Limb (tissue), 2 donors: Measurements from ENCODE around the gene SPON2.

Experiments used
- DNase-seq, 2 donors: peaks; one replicate each; pipeline ENCODE4 v3.0.0-alpha.2; 2016; ENCODE audit errors: extremely low spot score in 2 of 2

Gene SPON2

DNA sequence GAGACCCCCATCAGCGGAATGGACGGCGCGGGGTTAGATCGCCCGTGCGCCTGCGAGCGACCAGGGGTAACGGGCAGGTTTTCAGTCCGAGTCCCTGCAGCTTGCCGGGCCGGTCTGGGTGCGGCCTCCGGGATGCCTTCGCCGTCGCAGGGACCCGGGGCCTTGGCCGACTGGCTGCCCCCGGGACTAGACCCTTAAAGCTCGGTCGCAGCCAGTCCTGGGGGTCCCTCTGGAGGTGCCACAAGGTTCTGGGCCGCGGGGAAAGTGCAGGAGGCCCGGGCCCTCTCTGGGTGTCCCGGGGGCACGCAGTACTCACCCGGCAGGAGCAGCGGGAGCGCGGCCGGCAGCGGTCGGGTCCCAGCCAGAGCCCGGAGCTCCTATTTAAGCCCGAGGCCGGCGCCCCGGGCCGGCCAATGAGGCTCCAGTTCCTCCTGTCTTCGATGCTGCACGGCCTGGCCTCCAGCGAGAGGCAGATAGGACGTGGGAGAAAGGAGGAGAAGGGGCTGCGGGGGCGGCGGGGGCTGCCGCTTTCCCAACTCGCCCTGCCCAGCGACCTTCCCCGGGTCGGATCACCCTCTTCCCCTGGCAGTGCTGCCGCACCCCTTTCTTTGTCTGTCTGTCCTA, at the start of gene SPON2:
Gene SPON2, minus strand, starts transcription at position 356 of the 624 bp plus-strand sequence.
- no peak for DNase-seq

DNA sequence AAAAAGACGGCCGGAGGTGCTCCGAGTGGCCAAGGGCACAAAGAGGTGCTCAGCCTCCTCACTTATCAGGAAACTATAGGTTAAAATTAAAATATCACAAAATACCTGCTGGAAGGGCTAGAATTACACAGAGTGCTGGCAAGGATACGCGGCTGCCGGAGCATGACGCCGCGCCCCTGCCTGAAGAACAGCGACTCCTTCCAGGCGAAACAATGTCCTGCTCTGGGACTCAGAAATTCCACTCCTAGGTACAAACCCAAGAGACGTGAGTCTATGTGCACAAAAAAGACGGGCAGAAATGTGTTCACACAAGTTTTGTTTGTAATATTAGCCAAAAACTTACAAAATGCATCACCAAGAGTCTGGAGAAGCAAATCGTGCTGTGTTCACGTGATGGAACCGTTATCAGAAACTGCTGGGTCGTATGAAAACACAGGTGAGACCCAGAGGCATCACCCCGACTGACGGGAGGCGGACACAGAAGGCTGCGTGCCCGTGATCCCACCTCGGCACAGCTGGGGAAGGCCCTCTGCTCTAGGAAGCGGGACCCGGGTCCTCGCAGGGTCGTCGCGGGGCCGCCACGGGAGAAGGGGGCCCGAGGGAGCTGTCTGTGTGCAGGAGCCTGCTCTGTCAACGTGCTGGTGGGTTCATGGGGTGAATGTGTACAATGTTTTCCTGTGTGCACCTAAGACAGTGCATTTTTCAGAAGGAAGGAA, 48.9 kb upstream of the SPON2 start:
- no peak for DNase-seq

DNA sequence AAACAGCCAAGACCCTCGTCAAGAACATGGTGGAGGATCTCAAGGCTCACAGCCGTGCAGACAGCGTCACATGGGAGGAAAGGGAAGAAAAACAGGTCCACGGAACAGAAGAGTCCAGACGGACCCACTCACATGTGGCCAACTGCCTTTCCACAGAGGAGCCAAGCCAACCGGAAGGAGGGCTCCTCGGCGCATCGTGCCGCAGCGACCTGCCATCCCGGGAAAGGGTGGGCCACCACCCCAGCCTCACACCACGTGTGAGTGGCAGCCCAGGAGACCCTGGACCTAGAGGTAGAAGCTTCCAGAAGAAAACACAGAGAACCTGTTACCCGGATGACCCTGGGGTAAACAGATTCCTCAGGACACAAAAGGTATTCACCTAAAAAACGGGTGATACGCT, 48.2 kb upstream of the SPON2 start:
- no peak for DNase-seq

DNA sequence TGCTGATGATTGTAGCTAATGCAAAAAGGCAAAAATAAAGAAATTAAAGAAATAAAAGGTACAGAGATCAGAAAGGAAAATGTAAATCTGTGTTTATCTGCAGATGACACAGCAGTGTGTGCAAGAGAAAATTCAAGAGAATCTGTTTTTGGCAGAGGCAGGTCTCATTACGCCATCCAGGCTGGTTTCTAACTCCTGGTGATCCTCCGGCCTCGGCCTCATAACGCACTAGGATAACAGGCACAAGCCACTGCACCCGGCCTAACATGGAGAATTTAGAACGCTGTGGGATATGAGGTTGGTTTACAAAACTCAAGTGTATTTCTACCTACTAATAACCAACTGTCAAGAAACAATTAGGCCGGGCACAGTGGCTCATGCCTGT, 47.2 kb upstream of the SPON2 start:
- DNase-seq = no peak

DNA sequence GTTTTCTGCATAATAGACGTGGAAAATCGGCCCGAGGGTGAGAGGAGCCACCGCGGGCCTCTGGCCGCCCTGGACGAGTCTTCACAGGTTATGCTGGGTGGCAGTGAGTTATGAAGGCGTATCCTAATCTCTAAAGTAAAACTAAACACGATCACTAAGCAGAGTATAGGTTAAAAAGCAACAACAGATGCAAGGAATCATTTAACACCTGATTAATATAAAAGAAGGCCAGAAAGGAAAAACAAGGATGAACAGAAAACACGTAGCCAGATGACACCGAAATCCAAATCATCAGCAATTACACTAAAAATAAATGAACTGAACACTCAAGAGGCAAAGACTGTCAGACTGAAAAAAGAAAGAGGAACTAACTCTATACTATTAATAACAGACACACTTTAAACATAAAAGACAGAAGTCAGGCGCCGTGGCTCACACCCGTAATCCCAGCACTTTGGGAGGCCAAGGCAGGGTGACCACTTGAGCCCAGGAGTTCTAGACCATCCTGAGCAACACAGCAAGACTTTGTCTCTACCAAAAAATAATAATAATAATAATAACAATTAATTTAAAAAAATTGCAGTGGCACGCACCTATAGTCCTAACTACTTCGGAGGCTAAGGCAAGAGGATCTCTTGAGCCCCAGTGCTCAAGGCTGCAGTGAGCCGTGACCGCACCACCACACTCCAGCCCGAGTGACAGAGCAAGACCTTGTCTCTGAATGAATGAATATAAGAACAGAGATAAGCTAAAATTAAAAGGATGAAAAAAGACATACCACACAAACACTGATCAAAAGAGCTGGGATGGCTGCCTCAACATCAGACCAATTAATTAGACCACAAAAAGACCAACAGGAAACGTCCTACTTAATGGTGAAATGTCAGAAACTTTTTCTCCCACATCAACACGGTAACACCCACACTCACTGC, 46.5 kb upstream of the SPON2 start:
- no peak for DNase-seq

DNA sequence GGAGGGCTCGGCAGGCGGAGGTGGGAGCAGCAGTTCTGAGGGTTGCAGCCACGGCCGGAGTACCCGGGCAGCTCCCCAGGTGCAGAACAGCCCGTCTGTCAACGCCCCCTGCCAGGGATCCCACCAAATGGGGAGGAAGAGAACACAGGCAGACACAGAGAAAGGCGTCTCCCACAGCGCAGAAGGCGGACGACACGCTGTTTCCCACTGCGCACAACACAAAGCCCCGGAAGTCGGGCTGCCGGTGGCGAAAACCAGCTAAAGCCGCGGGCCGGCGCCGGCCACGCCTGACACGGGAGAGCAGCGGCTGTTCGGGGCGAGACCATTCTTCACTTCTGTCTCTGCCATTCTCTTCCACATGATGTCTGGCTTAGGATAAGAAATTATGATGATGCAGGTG, 45.0 kb upstream of the SPON2 start:
- no peak for DNase-seq

DNA sequence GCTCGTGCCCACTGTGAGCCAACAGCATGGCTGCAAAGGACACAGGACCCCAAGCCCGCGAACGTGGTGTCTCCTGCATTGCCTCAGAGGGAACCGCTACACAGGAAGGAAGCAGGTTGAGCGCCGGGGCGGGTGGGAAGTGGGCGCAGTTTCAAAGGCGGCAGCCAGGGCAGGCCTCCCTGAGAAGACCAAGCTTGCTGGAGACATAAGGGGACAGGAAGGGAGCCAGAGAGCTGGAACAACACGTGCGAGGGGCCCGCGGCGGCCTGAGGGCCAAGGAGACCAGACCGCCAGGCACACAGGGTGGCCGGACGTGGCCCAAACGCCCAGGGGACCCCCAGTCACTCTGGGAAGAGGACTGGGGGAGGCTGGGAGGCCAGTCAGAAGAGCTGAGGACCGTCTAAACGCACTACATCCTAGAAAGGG, 44.5 kb upstream of the SPON2 start:
- DNase-seq = no peak

DNA sequence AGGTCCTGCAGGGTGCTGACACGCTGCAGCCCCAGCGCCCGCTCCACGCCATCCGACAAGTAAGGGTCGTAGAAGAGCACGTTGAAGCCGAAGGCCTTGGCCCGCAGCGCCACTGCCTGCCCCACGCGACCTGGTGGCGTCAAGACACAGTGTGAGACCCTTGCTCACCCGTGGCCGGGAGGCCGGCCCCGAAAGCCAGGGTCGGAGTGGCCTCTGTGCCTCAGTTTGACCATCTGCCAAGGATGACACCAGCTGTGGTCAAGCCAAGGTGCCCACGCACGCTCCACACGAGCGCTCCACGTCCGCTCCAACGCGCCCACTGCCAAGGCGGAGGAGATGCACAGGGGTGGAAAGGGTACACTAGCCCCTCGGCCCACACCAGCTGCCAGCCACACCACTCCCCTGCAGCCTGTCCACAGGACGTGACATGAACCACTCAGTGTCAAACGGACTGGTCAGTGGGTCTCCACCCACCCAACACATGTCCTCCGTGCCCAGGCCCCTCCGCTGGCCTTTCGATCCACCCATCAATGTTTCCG, 43.8 kb upstream of the SPON2 start:
- no peak for DNase-seq

DNA sequence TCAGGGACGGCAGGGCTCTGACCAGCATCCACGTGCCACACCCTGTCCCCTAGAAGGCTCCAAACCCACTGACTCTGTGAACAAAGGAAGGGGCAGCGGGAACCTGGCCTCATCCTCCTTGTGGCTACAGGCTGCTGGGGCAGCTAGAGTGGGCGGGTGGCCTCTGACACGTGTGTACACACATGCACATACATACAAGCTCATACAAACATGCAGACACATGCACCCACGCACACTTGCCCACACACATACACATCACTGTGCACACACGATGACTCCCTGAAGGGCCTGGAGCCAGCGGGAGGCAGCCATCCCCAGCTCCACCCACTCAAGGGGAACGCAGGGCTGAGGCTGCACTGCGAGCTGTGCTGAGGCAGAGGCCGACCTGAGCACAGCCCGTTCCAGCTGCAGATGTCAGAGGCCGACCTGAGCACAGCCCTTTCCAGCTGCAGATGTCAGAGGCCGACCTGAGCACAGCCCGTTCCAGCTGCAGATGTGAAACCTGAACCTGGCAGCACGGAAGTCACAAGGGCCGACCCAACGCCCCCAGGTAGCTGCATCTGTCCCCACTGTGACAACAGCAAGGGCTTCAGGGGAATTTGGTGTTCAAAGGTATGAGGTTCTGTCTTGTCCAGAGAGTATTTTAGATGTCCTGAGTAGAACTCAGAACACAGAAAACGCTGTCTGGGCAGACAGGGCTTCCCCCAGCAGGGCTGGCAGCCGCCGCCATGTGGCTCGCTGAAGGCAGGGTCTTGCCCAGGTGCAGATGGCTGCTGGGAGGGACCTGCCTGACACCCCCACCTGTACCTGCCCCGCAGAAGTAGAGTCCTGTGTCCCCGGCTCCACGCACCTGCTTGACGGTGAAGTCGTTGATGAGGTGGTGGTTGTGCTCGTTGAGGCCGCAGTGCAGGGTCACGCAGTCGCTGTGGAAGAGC, 43.0 kb upstream of the SPON2 start:
- no peak for DNase-seq

DNA sequence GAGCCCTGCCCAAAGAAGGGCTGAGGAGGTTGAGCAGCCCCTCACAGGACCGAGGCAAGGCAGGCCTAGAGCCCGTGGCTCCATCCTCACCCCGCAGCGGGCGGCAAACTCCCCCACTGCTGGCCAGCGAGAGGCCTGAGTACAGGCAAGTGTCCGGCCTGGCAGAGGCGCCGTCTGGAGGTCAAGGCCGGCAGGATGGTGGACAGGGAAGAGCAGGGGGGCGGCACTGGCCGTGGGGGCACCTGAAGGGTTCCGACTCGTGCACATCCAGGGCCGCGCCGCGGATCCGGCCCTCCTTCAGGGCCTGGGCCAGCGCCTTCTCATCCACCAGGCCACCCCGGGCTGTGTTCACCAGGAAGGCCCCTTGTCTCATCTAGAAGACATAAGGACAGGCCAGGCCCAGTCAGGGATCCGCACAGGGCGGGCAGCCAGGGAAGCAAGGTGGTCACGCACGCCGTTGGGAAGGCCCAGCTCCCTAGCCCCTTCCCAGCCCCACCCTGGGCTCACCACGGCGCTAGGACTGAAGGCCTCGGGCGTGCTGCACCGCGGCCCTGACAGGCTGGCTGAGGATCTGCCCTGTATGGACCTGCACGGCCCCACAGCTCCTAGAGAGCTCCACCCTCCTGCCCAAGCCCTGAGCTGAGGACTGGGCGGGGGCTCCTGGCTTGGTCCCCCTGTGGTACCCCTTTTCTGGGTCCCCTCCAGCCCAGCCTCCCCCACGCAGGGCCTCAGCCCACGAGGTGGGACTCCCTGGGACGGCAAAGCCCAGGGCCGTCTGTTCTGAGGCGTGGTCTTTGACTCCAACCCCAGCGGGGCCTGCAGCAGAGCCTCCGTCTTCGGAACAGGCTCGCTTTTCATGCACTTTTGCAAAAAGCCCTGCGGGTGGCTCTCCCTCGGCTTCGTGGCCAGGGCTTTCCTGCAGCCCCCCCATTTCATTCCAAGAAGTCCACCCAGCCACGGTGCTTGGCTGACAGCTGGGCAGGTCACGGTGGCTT, 42.0 kb upstream of the SPON2 start:
- no peak for DNase-seq

DNA sequence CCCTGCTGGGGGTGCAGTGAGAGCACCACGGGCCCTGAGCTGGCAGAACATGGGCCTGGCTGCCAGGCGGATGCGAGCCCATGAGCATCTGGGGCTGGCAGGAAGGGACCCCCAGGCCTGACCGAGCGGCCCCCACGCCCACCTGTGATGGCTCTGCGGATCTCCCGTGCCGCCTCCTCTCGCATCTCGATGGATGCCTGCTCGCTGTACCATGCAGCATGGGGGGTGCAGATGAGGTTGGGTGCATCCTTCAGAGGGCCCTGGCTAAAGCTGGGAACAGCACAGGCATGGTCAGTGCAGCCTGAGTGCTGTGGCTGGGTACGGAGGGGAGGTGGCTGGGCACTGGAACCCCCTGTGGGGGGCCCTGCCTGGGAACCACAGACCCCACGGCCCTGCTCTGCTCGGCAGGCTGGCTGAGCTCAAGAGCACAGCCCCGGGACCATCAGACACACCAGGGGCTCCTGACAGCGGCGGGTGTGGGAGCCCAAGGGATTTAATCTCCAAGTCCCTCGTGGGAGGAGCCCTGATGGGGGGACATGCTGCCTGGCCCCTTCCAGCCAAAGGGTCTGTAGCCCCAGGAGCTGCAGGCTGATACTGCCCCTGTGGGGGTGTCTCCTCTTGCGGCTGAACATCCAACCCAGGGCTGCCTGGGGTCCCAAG, 41.1 kb upstream of the SPON2 start:
- DNase-seq = no peak

DNA sequence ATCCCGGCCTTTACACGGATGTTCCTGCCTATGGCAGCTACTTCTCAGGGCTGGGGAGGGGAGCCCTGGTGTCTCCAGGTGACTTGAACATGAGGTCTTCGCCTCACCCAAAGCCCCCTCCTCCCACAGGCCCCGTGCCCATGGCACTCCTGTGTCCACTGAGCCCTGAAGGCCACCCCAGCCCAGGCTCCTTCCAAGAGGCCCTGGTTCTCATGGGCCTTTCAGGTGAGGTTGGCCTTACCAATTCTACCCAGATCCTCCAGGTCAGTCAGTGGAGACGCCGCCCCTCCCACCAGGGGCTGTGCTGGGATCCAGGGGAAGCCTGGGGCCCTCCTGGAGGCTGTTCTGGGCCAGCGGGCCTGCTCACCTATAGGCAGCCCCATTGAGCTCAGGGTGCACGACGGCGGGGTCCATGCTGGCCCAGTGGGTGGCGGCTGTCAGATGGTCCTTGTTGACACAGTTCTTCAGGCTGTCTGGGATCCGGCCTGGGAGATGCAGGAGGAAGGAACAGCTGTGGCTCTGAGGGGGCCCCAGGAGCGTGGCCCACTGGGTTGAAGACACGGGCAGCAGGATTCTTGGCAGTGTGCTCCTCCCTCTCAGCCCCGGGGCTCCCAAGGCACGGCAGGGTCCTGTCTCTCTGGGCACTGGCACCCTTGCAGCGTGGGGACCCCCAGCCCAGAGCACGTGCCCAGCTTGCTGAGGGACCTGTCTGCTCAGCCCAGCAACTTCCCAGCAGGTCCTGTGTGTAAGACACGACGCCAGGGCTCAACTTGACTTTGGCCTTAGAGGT, 40.4 kb upstream of the SPON2 start:
- DNase-seq = no peak

DNA sequence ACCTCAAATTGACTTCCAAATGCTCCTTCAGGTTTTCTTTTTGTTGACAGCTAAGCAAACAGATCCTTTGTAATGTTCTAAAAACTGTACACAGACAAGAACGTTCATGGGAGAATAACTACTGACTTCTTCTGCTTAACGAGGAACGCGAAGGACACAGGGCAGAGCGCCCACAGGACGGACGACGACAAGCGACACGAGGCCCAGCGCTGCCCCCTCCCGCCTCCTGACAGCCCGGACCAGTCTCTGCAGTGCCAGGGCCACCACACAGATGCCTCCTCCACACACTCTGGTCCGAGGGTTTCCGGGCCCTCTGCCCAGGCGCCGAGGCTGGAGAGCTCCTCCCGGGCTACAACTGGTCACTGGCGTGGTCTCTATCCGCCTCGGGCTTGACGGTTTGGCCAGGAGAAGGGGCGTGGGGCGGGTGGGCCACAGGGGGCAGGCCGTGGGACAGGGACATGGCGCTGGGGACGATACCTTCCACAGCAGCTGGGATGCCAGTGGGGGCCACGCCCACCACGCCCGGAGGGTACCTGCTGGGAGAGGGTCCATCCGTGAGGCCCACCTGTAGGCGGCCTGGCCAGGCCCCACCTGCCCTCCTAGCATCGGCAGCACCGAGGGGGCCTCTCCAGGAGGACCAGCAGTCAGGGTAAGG, 39.6 kb upstream of the SPON2 start:
- peak in 1 of 2 donors; percentile 10 for DNase-seq

DNA sequence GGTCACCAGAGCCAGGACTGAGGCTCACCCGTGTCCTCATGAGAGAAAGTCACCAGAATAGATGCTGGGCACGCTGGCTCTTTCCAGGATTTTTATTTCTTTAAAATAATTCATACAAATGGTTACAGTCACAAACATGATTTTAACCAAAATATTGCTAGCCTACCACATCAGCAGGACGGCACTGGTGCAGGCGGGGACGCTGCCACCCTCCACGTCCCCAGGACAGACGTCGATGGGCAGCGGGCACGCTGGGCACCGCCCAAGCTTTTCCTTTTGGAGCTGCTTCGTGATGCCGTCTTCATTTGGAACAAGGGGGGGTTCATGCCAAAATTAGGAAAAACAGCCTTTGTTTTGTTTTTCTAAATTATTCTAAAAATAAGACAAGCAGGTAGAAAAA, 39.0 kb upstream of the SPON2 start:
- peak in 1 of 2 donors; percentile 12 for DNase-seq

DNA sequence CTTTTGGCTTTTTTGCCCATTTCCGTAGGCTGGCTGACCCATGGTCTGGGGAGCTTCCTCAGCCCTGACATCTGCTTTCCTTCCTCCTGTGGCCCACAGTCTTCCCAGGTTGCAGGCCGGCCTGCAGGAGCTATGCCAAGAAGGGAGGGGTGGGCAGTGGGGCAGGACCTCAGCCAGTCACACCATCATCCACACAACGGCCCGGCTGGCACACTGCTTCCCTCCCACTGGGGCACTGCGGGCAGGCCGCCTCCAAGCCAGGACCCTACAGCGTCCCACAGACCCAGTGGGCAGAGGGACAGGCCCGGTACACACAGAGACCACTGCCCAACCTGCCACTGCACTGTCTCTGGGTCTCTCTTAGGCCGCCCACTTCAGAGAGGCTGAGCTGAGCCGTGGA, 38.6 kb upstream of the SPON2 start:
- DNase-seq = peak in 1 of 2 donors; percentile 25

DNA sequence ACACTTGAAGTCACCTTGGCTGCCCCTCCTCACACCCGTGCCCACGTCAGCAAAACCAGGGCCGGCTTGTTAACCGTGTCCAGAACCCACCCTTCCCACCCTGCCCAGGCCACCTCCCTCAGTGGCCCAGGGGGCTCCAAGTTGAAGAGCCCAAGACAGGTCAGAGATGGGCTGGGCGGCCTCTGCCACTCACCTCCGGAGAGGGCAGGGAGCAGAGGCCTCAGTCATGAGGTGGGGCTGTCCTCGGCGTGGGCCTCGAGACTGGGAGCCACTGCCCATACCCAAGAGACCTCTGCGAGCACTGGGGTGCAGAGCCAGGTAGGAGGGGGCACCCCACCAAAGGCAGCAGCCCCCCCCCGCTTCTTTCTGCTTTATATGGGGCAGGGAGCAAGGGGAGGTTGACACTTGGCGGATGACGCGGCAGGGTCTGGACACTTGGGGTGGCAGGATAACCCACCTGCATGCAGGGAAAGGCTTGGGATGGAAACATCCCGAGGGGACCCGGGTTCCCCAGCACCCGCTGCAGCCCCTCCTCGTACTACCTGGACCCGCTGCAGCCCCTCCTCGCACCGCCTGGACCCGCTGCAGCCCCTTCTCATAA, 38.0 kb upstream of the SPON2 start:
- peak in 1 of 2 donors; percentile 30 for DNase-seq

DNA sequence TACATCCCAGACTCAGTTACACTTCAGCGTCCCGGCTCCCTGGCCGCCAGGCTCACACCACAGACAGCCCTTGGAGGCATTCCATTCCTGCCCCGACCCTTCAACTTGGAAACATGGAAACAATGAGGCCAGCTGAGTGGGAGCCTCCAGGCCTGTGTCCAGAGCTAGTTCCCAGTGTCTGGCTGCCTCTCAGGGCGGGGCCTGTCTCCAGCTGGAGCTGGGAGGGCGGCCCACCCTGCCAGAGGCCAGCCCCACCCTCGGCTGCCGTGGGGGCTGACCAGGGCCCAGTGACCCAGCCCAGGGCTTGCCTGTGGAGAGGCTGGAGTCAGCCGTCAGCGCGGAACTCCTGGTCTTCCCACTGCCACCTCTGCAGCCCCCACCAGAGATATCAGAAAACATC, 37.4 kb upstream of the SPON2 start:
- peak in 1 of 2 donors; percentile 55 for DNase-seq
